Measurements from ENCODE around the gene FXYD3.

DNA sequence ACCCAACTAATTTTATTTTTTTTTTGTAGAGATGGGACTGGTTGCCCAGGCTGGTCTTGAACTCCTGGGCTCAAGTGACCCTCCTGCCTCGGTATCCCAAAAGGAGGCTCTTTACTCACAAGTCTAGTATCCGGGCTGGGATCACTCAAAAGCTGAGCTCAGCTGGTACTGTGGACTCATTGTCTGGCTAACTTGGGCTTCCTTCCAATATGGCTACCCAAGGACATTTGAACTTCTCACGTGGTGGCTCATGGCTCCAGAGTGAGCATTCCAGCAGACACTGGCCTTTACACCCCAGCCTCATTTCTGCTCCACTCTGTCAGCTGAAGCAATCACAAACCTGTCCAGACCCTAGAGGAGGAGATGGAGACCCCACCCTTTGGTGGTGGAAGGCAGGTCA is 45.2 kb upstream of the FXYD3 start:
- TF ChIP-seq CTCF (optimal IDR thresholded peaks at IDR 0.05 in 1 of 3, IDR thresholded peaks at IDR 0.05 in 1 of 3, conservative IDR thresholded peaks at IDR 0.05 in 1 of 3; ENCODE audit: extremely low read depth in 1 of 3, insufficient read depth in 2 of 3, low read length in 3 of 3): no peak
- TF ChIP-seq EZH2 (IDR thresholded peaks at IDR 0.05; ENCODE audit: low read length): no peak

Data from keratinocyte (primary cell).